Smooth muscle cell of bladder (primary cell): ENCODE measurements around the gene PLEKHG4. TPM values are rescaled to one million over a fixed set of nuclear protein-coding genes. Genes with fewer than 3 reads are reported as not detected.

Experiments
- total RNA-seq: library from RNA; depleted of rRNA; stranded (reverse); fragments of >200 nt; gene quantifications from 2 replicates; pipeline ENCODE4 v1.2.3, GENCODE V29; 2014

Gene PLEKHG4, protein sequence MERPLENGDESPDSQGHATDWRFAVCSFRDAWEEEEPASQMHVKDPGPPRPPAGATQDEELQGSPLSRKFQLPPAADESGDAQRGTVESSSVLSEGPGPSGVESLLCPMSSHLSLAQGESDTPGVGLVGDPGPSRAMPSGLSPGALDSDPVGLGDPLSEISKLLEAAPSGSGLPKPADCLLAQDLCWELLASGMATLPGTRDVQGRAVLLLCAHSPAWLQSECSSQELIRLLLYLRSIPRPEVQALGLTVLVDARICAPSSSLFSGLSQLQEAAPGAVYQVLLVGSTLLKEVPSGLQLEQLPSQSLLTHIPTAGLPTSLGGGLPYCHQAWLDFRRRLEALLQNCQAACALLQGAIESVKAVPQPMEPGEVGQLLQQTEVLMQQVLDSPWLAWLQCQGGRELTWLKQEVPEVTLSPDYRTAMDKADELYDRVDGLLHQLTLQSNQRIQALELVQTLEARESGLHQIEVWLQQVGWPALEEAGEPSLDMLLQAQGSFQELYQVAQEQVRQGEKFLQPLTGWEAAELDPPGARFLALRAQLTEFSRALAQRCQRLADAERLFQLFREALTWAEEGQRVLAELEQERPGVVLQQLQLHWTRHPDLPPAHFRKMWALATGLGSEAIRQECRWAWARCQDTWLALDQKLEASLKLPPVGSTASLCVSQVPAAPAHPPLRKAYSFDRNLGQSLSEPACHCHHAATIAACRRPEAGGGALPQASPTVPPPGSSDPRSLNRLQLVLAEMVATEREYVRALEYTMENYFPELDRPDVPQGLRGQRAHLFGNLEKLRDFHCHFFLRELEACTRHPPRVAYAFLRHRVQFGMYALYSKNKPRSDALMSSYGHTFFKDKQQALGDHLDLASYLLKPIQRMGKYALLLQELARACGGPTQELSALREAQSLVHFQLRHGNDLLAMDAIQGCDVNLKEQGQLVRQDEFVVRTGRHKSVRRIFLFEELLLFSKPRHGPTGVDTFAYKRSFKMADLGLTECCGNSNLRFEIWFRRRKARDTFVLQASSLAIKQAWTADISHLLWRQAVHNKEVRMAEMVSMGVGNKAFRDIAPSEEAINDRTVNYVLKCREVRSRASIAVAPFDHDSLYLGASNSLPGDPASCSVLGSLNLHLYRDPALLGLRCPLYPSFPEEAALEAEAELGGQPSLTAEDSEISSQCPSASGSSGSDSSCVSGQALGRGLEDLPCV
- total RNA-seq: 5.6 and 7.7 TPM in 2 replicates

DNA sequence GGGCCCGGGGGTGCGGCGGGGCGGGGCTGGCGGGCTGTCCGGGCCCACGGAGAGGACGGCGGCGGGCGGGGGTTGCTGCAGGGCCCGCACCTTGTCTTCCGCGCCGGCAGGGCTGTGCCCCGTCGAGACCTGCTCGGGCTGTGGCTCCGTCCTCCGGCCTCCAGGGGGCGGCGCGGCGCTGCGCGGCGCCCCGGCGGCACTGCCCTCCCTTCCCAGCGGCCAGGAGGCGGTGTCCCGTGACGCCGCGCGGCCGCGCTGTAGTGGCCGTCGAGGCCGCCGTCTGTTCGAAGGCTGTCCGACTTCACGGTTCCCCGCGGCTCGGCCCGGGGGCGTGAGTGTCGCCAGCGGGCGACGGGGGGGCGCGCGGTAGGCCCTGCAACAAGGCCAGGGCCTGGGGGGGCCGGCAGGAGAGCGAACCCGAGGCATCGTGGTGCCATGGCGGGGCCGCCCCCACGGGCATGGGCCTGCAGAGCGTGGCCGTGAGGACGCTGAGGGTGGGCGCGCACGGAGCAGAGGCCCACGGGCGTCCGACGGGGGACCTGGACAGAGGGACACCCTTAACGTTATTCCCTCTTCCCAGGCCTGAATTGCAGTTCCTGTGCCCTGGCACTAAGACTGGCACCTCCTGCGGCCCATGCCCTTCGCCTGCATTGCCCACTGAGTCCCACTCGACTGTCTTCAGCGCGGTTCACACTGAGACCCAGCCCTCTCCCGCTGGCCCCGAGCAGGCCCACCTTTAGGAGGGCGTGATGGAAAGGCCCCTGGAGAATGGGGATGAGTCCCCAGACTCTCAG, at the start of gene PLEKHG4:
PLEKHG4 (plus strand) TSS at position 237 of the 794 bp plus-strand sequence; CDS start at position 750, 513 bp downstream.

DNA sequence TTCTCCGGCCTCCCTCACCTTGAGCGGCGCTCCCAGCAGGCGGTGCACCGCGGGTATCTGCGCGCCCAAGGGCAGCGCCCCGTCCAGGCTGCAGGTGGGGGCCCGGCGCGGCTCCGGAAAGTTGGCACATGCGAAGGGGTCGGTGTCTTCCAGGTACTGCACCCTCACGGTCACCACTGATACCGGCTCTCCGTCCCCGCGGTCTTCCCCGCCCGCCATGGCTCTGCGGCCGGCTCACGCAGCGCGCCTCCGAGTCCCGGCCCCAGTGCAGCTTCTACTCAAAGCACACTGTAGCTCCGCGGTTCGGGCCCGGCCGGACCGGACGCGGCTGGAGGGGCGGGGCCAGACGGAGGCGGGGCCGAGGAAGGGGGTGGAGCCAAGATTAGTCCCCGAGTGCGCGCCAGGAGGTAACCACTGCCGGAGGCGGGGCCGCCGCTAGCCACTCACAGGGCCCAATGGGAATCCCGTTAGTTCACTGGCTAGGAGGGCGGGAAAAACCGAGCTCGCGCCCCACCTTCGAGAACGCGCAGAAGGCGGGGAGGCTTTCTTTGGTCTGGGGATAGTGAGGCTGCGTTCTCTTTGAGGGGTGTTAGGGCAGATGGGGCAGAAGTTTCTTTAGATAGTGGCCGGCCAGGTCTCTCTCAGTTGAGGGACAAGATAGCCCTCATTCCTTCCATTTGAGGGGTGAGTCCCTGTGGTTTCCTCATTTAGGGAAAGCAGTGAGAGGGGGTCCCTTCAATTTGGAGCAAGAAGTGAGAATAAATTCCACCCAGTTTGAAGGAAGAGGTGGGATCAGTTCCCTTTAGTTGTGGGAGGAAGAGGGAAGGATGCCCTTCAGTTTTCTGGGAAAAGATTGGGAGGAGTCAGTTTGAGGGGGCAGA, 31.9 kb upstream of the PLEKHG4 start, which contains the start of gene FHOD1:
FHOD1 (minus strand) TSS at position 290 of the 881 bp plus-strand sequence; CDS start at position 219, 71 bp downstream.

DNA sequence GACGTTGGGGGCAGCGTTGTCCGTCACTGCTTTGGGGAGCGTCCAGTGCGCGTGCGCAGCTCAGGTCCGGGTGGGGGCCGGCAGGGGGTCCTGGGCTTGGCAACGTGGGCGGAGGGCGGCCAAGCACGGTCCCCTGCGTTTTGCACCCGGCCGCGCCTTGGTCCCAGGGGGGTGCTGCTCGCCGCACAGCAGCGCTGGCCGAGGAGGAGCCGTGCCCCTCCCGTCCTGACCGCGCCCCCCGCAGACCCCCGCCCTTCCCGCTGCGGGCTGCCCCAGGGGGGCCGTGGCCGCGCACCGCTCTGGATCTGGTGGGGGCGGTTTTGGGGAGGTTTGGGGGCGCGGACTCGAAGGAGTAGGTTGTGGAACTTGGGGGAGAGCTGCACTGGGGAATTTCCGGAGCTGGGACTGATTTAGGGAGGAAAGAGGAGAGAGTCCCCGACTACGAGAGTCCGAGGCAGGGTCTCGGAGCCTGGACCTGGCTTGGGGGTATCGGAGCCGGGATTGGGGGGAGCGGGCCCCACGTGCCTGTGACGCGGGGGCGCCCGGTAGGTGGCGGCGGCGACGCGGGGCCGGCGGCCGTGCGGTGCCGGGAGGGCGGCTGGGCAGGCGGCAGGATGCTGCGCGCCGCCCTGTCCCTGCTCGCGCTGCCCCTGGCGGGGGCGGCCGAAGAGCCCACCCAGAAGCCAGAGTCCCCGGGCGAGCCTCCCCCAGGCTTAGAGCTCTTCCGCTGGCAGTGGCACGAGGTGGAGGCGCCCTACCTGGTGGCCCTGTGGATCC, 30.7 kb upstream of the PLEKHG4 start, which contains the start of gene SLC9A5:
SLC9A5 (plus strand) TSS at position 579 of the 777 bp plus-strand sequence; CDS start at position 615, 36 bp downstream.

DNA sequence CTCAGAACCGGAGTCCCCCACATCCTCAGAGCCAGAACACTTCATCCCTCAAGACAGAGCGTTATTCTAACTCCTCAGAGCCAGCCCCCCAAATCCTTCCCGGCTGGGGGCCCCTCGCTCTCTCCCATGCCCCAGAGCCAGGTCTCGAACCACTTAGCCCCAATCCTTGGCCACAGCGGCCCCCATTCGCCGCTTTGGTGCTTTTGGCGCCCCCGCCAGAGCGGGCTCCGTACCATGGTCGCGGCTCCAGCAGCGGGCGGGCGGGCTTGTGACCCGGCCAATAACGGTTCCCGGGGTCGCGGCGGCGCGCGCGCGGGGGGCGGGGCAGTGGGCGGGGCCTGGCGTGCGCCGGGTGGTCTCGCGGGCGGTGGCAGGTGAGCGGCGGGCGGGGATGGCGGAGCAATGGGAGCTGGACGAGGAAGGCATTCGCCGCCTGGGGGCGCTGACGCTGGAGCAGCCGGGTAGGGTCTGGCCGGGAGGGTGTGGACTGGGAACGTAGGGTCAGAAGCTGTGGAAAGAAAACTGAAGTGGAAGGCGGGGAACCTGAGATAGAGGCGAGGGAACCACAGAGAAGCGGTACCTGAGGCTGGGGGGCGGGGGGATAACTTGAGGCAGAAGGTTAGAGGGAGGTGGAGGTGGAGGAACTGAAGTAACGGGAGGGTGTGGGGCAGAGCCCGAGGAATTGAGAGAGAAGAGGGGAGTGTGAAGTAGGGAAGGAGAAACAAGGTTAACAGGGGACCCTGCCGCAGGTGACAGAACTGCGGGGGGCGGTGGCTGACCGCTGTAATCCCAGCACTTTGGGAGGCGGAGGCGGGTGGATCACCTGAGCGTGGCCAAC, 47.4 kb downstream of the PLEKHG4 start, which contains the start of the genes KCTD19 and LRRC36:
KCTD19 (minus strand) TSS at position 270 of the 838 bp plus-strand sequence; CDS start at position 236, 34 bp downstream.
LRRC36 (plus strand) TSS at position 344 of the 838 bp plus-strand sequence; CDS start at position 392, 48 bp downstream.

Other genes with a start within 250 kb of the PLEKHG4 start
- 14.4 and 14.9 TPM in 2 replicates for gene PHAF1, start 169.6 kb upstream of the PLEKHG4 start, total RNA-seq
- 36.8 and 51.8 TPM in 2 replicates for gene B3GNT9, start 128.5 kb upstream of the PLEKHG4 start, total RNA-seq
- gene TRADD, start 119.6 kb upstream of the PLEKHG4 start, total RNA-seq: 15.2 and 16.7 TPM in 2 replicates
- 7.8 and 9.9 TPM in 2 replicates for gene FBXL8, start 119.6 kb upstream of the PLEKHG4 start, total RNA-seq
- gene HSF4, start 114.8 kb upstream of the PLEKHG4 start, total RNA-seq: 6.4 and 13.2 TPM in 2 replicates
- gene NOL3, start 109.0 kb upstream of the PLEKHG4 start, total RNA-seq: 13.8 and 16.9 TPM in 2 replicates
- gene MATCAP1, start 95.6 kb upstream of the PLEKHG4 start, total RNA-seq: 8.2 and 9.0 TPM in 2 replicates
- gene EXOC3L1, start 89.4 kb upstream of the PLEKHG4 start, total RNA-seq: 0.09 TPM in 1 of 2 replicates, not detected in the other
- 36.7 and 45.9 TPM in 2 replicates for gene E2F4, start 87.4 kb upstream of the PLEKHG4 start, total RNA-seq
- gene ELMO3, start 80.4 kb upstream of the PLEKHG4 start, total RNA-seq: 0.28 TPM in 2 replicates
- gene TMEM208, start 52.4 kb upstream of the PLEKHG4 start, total RNA-seq: 44.2 and 59.6 TPM in 2 replicates
- gene FHOD1, start 32.1 kb upstream of the PLEKHG4 start, total RNA-seq: 5.0 and 5.3 TPM in 2 replicates
- 0.83 and 0.85 TPM in 2 replicates for gene SLC9A5, start 30.6 kb upstream of the PLEKHG4 start, total RNA-seq
- under 0.01 and 0.14 TPM in 2 replicates for gene KCTD19, start 47.2 kb downstream of the PLEKHG4 start, total RNA-seq
- gene LRRC36, start 47.3 kb downstream of the PLEKHG4 start, total RNA-seq: 0.14 TPM in 1 of 2 replicates, not detected in the other
- gene TPPP3, start 114.0 kb downstream of the PLEKHG4 start, total RNA-seq: 0.92 and 1.00 TPM in 2 replicates
- 5.3 and 6.5 TPM in 2 replicates for gene ZDHHC1, start 136.9 kb downstream of the PLEKHG4 start, total RNA-seq
- gene HSD11B2, start 151.6 kb downstream of the PLEKHG4 start, total RNA-seq: not detected in 2 replicates
- gene ATP6V0D1, start 201.6 kb downstream of the PLEKHG4 start, total RNA-seq: 94.4 and 95.9 TPM in 2 replicates
- gene AGRP, start 204.0 kb downstream of the PLEKHG4 start, total RNA-seq: not detected in 2 replicates
- 14.1 and 25.0 TPM in 2 replicates for gene RIPOR1, start 249.3 kb downstream of the PLEKHG4 start, total RNA-seq